ENCODE measurements around the gene SNAP29. TPM values are rescaled to one million over a fixed set of nuclear protein-coding genes. Genes with fewer than 3 reads are reported as not detected.

The SNAP29 gene
- total and polyA plus RNA-seq, 9 of the 15 experiments (the other 6 are each of a cell fraction or from before 2014, with no cell fraction given) = 19.5 to 250 (median 75.9) TPM

GRCh38 chr22:20909543-20910303, 50.9 kb downstream of the SNAP29 start (continued):
- TF ChIP-seq ZBTB49 (CRISPR knock-in tag; IDR thresholded peaks at IDR 0.05; ENCODE audit: borderline replicate concordance) = peak; percentile 56; the same call in 1 of the 2 replicates
- TF ChIP-seq, protein P1, sequence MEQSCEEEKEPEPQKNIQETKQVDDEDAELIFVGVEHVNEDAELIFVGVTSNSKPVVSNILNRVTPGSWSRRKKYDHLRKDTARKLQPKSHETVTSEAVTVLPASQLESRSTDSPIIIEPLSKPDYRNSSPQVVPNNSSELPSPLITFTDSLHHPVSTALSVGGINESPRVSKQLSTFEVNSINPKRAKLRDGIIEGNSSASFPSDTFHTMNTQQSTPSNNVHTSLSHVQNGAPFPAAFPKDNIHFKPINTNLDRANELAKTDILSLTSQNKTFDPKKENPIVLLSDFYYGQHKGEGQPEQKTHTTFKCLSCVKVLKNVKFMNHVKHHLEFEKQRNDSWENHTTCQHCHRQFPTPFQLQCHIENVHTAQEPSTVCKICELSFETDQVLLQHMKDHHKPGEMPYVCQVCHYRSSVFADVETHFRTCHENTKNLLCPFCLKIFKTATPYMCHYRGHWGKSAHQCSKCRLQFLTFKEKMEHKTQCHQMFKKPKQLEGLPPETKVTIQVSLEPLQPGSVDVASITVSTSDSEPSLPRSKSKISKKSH (CRISPR knock-in tag; IDR thresholded peaks at IDR 0.05) = no peak
- TF ChIP-seq FOXK1 (CRISPR knock-in tag; IDR thresholded peaks at IDR 0.05; ENCODE audit: borderline replicate concordance) = 0 out of 2 replicates have a peak, but pooled peaks have one; percentile 49
- no peak for TF ChIP-seq ZC3H11A (IDR thresholded peaks at IDR 0.05; ENCODE audit: low read depth, low read length)
- no peak for TF ChIP-seq FOXM1 (IDR thresholded peaks at IDR 0.05; ENCODE audit: low read depth)
- TF ChIP-seq FOXM1 (CRISPR knock-in tag; IDR thresholded peaks at IDR 0.05; ENCODE audit: low read depth) = no peak
- no peak for TF ChIP-seq CC2D1A (IDR thresholded peaks at IDR 0.05)
- TF ChIP-seq RCOR1 (IDR thresholded peaks at IDR 0.05; ENCODE audit: borderline replicate concordance in 1 of 2, low read depth in 2 of 2, low read length in 2 of 2) = peak in 1 of 2 experiments; percentile 63; a peak in 1 of 4 replicates
- TF ChIP-seq ZNF583 (CRISPR knock-in tag; IDR thresholded peaks at IDR 0.05) = no peak
- TF ChIP-seq THRA (IDR thresholded peaks at IDR 0.05) = no peak
- no peak for TF ChIP-seq RBM22 (IDR thresholded peaks at IDR 0.05; ENCODE audit: low read depth, low read length, poor library complexity, severe bottlenecking)
- no peak for TF ChIP-seq SAFB2 (IDR thresholded peaks at IDR 0.05; ENCODE audit: borderline replicate concordance, low read depth, low read length, severe bottlenecking)
- TF ChIP-seq CXXC5 (CRISPR knock-in tag; IDR thresholded peaks at IDR 0.05) = peak; percentile 29; the same call in 1 of the 2 replicates
- no peak for TF ChIP-seq HSF4 (CRISPR knock-in tag; IDR thresholded peaks at IDR 0.05; ENCODE audit: borderline replicate concordance)
- peak; percentile 45; the same call in 1 of the 2 replicates for TF ChIP-seq NFE2 (IDR thresholded peaks at IDR 0.05; ENCODE audit: low read depth)
- no peak for TF ChIP-seq HLTF (IDR thresholded peaks at IDR 0.05)
- TF ChIP-seq MAFF (IDR thresholded peaks at IDR 0.05; ENCODE audit: low read length) = peak; percentile 41; the same call in 1 of the 2 replicates
- peak; percentile 50; the same call in 1 of the 2 replicates for TF ChIP-seq MAFK (IDR thresholded peaks at IDR 0.05; ENCODE audit: low read length)
- TF ChIP-seq PHB2 (IDR thresholded peaks at IDR 0.05; ENCODE audit: low read depth) = no peak
- TF ChIP-seq, protein P2, sequence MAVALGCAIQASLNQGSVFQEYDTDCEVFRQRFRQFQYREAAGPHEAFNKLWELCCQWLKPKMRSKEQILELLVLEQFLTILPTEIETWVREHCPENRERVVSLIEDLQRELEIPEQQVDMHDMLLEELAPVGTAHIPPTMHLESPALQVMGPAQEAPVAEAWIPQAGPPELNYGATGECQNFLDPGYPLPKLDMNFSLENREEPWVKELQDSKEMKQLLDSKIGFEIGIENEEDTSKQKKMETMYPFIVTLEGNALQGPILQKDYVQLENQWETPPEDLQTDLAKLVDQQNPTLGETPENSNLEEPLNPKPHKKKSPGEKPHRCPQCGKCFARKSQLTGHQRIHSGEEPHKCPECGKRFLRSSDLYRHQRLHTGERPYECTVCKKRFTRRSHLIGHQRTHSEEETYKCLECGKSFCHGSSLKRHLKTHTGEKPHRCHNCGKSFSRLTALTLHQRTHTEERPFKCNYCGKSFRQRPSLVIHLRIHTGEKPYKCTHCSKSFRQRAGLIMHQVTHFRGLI (CRISPR knock-in tag; IDR thresholded peaks at IDR 0.05) = 0 out of 2 replicates have a peak, but pooled peaks have one; percentile 31
- no peak for TF ChIP-seq ZNF184 (CRISPR knock-in tag; IDR thresholded peaks at IDR 0.05)
- TF ChIP-seq NCOA2 (IDR thresholded peaks at IDR 0.05; ENCODE audit: partially characterized antibody in 2 of 2) = no peak
